Measurements from ENCODE around the gene ACTN4.

Gene ACTN4

DNA sequence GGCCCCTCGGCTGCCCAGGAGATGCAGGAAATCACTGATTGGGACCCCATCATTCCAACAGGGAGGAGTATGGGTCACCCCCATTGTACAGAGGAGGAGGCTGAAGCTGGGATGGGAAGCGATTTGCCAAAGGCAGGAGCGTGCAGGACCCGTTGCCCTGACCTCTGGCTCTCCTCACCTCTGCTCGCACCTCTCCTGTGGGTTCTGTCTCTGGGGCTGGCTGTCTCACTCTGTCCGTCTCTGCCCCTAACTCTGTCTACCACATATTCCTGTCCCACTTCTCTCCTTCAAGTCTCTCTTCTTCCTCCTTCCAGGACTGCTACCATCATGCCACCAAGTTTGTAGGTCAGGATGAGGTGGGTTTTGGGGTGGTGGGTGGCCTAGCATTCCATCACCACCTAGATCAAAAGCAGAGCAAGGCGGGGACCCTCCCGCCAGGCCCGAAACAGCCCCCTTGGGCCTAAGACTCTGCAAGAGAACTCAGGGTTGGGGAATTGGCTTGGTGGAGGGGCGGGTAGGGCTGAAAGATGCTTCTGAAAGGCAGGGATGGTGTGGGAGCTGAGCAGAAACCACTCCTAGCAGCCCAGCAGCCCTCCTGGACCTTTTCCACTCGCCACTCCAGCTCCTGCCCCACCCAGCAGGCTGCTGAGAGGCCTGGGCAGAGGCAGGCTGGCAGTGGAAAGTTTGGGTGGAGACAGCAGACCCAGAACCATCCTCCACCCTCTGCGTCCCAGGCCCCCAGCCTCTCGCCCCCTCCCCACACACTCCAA lies 126.9 kb downstream of the ACTN4 start:
- DNase-seq, result no peak

GRCh38 chr19:38778733-38779132 lies 131.3 kb downstream of the ACTN4 start:
- no peak for DNase-seq

GRCh38 chr19:38780443-38780842 lies 133.0 kb downstream of the ACTN4 start:
- no peak for DNase-seq

DNA sequence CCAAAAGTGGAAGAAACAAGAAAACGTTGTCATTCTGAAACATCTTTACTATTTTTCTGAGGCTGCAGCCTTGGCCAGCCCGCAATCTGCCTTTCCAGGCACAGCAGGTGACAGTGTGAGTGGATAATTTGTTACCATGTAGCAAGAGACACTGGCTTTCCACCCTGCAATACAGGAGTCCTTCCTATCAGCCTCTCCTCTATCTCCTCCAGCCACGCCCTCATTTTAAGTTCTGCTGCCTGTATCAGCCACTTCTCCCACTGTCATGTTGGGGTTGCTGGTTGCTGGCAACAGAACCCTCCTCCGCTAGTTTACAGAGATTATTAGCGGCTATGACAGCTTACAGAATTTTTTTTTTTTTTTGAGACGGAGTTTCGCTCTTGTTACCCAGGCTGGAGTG lies 133.6 kb downstream of the ACTN4 start:
- no peak for DNase-seq
